ENCODE results near the gene LCN6. TPM values are rescaled to one million over a fixed set of nuclear protein-coding genes. Genes with fewer than 3 reads are reported as not detected.

The LCN6 gene
- total RNA-seq, 6 donors from 2014 or later = 2.7 to 35.1 (median 5.5) TPM; not detected in 2

- DNase-seq = peak in 1 of 2 donors; percentile 85
- peaks cover 55 to 83% (median 65%) of the 10 kb centered on the region in 4 donors for H3K4me1 ChIP-seq
- no peak for TF ChIP-seq POLR2AphosphoS5 (IDR thresholded peaks at IDR 0.05)
- TF ChIP-seq POLR2A (IDR thresholded peaks at IDR 0.05) = no peak
- TF ChIP-seq CTCF (IDR thresholded peaks at IDR 0.05) = no peak
- TF ChIP-seq EP300 (IDR thresholded peaks at IDR 0.05) = no peak
- no peak for ATAC-seq (ENCODE audit: low FRiP score in 2 of 2)
- H3K4me3 ChIP-seq = peak overlapping the region in 1 of 4 donors; percentile 3
- H3K27me3 ChIP-seq = no peaks in the 10 kb centered on the region
- H3K27ac ChIP-seq = peak overlapping the region; percentile 65 to 83 (median 76)
- peaks cover 27 to 52% (median 48%) of the 10 kb centered on the region in 4 donors for H3K36me3 ChIP-seq
- WGBS, 2 donors = 86 to 92% methylated on average over 4 to 24 of the region's 31 CpGs
- no peaks in the 10 kb centered on the region for H3K9me3 ChIP-seq
Observed at GRCh38 chr9:136722093-136722968, 26.0 kb downstream of the LCN6 start.

- Histone ChIP-seq H3K27me3 (no peaks in the 10 kb centered on the region), H3K27ac (peak overlapping the region; percentile 65 to 83 (median 76)), H3K4me3 (peak overlapping the region in 1 of 4 donors; percentile 19), H3K9me3 (no peaks in the 10 kb centered on the region), H3K4me1 (peaks cover 47 to 77% (median 60%) of the 10 kb centered on the region in 4 donors), H3K36me3 (peaks cover 27 to 52% (median 48%) of the 10 kb centered on the region in 4 donors)
- TF ChIP-seq POLR2A (IDR thresholded peaks at IDR 0.05) (peak in 2 of 4 donors; percentile 14 to 26), POLR2AphosphoS5 (IDR thresholded peaks at IDR 0.05) (peak; percentile 74 to 82), CTCF (IDR thresholded peaks at IDR 0.05) (no peak), EP300 (IDR thresholded peaks at IDR 0.05) (peak in 2 of 4 donors; percentile 66 to 84)
- peak; percentile 52 to 75 for DNase-seq
- peak in 1 of 2 donors; percentile 5 for ATAC-seq (ENCODE audit: low FRiP score in 2 of 2)
- 39 to 77% methylated on average over 12 to 19 of the region's 30 CpGs for WGBS, 2 donors
Observed at GRCh38 chr9:136721339-136722092, 26.8 kb downstream of the LCN6 start.

- no peak for TF ChIP-seq EP300 (IDR thresholded peaks at IDR 0.05)
- no peak for TF ChIP-seq POLR2A (IDR thresholded peaks at IDR 0.05)
- TF ChIP-seq CTCF (IDR thresholded peaks at IDR 0.05) = no peak
- TF ChIP-seq POLR2AphosphoS5 (IDR thresholded peaks at IDR 0.05) = no peak
- DNase-seq (no peak), ATAC-seq (ENCODE audit: low FRiP score in 2 of 2) (no peak)
- no peak overlapping the region for H3K4me3 ChIP-seq
- no peaks in the 10 kb centered on the region for H3K27me3 ChIP-seq
- 73% methylated on average over 11 of the region's 11 CpGs; no CpG with 5 or more reads in 1 of the 2 donors for WGBS, 2 donors
- peak overlapping the region; percentile 71 to 83 (median 78) for H3K27ac ChIP-seq
- peaks cover 41 to 73% (median 55%) of the 10 kb centered on the region in 4 donors for H3K4me1 ChIP-seq
- H3K9me3 ChIP-seq = no peaks in the 10 kb centered on the region
- H3K36me3 ChIP-seq = peaks cover 25 to 46% (median 44%) of the 10 kb centered on the region in 4 donors
Observed at GRCh38 chr9:136720898-136721338, 27.4 kb downstream of the LCN6 start.

GRCh38 chr9:136720251-136720897 lies 28.0 kb downstream of the LCN6 start:
- no peak for TF ChIP-seq POLR2AphosphoS5 (IDR thresholded peaks at IDR 0.05)
- no peak for TF ChIP-seq EP300 (IDR thresholded peaks at IDR 0.05)
- no peak for TF ChIP-seq POLR2A (IDR thresholded peaks at IDR 0.05)
- no peak for TF ChIP-seq CTCF (IDR thresholded peaks at IDR 0.05)
- peak overlapping the region; percentile 71 to 83 (median 78) for H3K27ac ChIP-seq
- 63 to 70% methylated on average over 9 to 15 of the region's 20 CpGs for WGBS, 2 donors
- DNase-seq (no peak), ATAC-seq (ENCODE audit: low FRiP score in 2 of 2) (peak in 1 of 2 donors; percentile 14)
- no peaks in the 10 kb centered on the region for H3K27me3 ChIP-seq
- H3K4me1 ChIP-seq = peaks cover 39 to 72% (median 54%) of the 10 kb centered on the region in 4 donors
- peaks cover 19 to 40% (median 38%) of the 10 kb centered on the region in 4 donors for H3K36me3 ChIP-seq
- H3K4me3 ChIP-seq = no peak overlapping the region
- H3K9me3 ChIP-seq = no peaks in the 10 kb centered on the region

Data from upper lobe of left lung (tissue), 6 donors.